ENCODE results near the gene MICALL1.

The MICALL1 gene

DNA sequence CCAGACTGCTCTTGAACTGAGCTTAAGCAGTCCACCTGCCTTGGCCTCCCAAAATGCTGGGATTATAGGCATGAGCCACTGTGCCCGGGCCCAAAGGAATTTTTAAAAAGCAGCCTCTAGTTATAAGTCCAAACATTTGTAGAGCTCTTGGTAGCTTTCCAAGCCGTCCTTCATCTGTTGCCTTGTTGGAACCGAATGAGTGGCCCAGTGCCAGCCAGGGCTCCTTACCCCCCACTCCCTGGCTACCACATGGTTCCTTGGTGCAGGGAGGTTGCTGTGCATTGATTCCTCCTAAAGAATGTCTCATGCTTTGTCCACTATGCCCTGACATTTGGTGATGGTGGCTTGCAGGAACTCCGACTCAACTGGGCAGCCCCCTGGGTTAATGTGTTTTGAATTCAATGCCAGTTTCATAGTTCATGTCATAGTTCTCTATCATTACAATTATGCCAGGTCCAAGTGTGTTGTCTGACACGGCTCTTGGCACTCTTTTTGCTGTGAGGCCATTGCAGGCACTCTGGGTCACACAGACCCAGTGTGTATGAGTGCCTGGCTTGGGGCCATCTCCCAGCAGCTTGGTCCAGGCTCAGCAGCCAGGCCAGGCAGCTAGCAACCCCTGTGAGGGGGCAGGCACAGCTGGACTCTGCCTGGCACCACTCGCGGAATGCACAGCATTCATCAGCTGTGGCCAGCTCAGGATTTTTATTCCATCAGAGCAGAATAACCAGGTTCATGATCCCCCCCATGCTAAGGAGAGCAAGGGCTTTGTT lies 13.3 kb upstream of the MICALL1 start:
- H2AFZ ChIP-seq (ENCODE audit: low read depth, low read length) = no peak overlapping the region
- no peak overlapping the region for H3K9ac ChIP-seq (ENCODE audit: low read depth, low read length)
- H3K4me2 ChIP-seq (ENCODE audit: insufficient read depth, low read length) = no peak overlapping the region
- H3K27ac ChIP-seq (ENCODE audit: low read length) = no peak overlapping the region
- DNase-seq = no peak
- TF ChIP-seq, protein P1, sequence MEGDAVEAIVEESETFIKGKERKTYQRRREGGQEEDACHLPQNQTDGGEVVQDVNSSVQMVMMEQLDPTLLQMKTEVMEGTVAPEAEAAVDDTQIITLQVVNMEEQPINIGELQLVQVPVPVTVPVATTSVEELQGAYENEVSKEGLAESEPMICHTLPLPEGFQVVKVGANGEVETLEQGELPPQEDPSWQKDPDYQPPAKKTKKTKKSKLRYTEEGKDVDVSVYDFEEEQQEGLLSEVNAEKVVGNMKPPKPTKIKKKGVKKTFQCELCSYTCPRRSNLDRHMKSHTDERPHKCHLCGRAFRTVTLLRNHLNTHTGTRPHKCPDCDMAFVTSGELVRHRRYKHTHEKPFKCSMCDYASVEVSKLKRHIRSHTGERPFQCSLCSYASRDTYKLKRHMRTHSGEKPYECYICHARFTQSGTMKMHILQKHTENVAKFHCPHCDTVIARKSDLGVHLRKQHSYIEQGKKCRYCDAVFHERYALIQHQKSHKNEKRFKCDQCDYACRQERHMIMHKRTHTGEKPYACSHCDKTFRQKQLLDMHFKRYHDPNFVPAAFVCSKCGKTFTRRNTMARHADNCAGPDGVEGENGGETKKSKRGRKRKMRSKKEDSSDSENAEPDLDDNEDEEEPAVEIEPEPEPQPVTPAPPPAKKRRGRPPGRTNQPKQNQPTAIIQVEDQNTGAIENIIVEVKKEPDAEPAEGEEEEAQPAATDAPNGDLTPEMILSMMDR (IDR thresholded peaks at IDR 0.05; ENCODE audit: borderline replicate concordance, extremely low read depth, low read length, poor library complexity, severe bottlenecking) = no peak
- TF ChIP-seq EZH2 (IDR thresholded peaks at IDR 0.05; ENCODE audit: borderline replicate concordance, low read depth, low read length, severe bottlenecking) = no peak
- peaks cover 46% of the 10 kb centered on the region for H3K36me3 ChIP-seq (ENCODE audit: insufficient read depth, low read length)
- no peak for ATAC-seq (ENCODE audit: insufficient read depth, low read depth)
- no peaks in the 10 kb centered on the region for H3K9me3 ChIP-seq (ENCODE audit: insufficient read depth, low read length, severe bottlenecking)
- H3K4me1 ChIP-seq (ENCODE audit: insufficient read depth, low read length) = peaks cover 7% of the 10 kb centered on the region
- peaks cover 7% of the 10 kb centered on the region for H4K20me1 ChIP-seq (ENCODE audit: insufficient read depth, low read length)
- H3K27me3 ChIP-seq (ENCODE audit: insufficient read depth, low read length, poor library complexity) = no peaks in the 10 kb centered on the region
- no peaks in the 10 kb centered on the region for H3K79me2 ChIP-seq (ENCODE audit: insufficient read depth, low read length)
- H3K4me3 ChIP-seq (ENCODE audit: low read depth in 1 of 2, low read length in 2 of 2) = no peak overlapping the region

DNA sequence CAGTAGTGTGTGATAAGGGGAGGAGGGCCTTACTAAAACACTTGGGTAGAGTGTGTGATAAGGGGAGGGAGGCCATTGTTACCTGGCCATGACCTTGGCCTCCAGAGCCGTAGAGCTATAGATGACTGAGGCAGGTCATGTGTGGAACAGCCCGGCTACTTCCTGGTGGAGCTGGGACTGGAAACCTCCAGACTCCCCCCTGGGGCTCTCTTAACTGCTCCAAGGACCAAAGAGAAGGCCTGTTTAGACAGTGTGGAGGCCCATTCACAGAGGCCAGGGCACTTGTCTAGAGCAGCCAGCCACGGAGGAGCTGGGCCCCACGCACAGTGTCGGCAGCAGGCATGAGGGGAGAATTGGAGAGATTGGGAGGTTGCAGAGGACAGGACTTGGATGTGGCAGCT lies 12.5 kb upstream of the MICALL1 start:
- Histone ChIP-seq H3K27me3 (ENCODE audit: insufficient read depth, low read length, poor library complexity) (no peaks in the 10 kb centered on the region), H4K20me1 (ENCODE audit: insufficient read depth, low read length) (peaks cover 3% of the 10 kb centered on the region; the same call in 1 of the 2 replicates), H3K9ac (ENCODE audit: low read depth, low read length) (no peak overlapping the region), H3K27ac (ENCODE audit: low read length) (no peak overlapping the region), H3K4me2 (ENCODE audit: insufficient read depth, low read length) (no peak overlapping the region), H3K9me3 (ENCODE audit: insufficient read depth, low read length, severe bottlenecking) (no peaks in the 10 kb centered on the region), H3K79me2 (ENCODE audit: insufficient read depth, low read length) (no peaks in the 10 kb centered on the region), H3K36me3 (ENCODE audit: insufficient read depth, low read length) (peaks cover 38% of the 10 kb centered on the region), H2AFZ (ENCODE audit: low read depth, low read length) (no peak overlapping the region), H3K4me1 (ENCODE audit: insufficient read depth, low read length) (peaks cover 7% of the 10 kb centered on the region), H3K4me3 (ENCODE audit: low read depth in 1 of 2, low read length in 2 of 2) (no peak overlapping the region)
- TF ChIP-seq EZH2 (IDR thresholded peaks at IDR 0.05; ENCODE audit: borderline replicate concordance, low read depth, low read length, severe bottlenecking) = no peak
- TF ChIP-seq, protein P1 (IDR thresholded peaks at IDR 0.05; ENCODE audit: borderline replicate concordance, extremely low read depth, low read length, poor library complexity, severe bottlenecking) = no peak
- no peak for DNase-seq
- ATAC-seq (ENCODE audit: insufficient read depth, low read depth) = 0 out of 3 replicates have a peak, but pooled peaks have one; percentile 22

DNA sequence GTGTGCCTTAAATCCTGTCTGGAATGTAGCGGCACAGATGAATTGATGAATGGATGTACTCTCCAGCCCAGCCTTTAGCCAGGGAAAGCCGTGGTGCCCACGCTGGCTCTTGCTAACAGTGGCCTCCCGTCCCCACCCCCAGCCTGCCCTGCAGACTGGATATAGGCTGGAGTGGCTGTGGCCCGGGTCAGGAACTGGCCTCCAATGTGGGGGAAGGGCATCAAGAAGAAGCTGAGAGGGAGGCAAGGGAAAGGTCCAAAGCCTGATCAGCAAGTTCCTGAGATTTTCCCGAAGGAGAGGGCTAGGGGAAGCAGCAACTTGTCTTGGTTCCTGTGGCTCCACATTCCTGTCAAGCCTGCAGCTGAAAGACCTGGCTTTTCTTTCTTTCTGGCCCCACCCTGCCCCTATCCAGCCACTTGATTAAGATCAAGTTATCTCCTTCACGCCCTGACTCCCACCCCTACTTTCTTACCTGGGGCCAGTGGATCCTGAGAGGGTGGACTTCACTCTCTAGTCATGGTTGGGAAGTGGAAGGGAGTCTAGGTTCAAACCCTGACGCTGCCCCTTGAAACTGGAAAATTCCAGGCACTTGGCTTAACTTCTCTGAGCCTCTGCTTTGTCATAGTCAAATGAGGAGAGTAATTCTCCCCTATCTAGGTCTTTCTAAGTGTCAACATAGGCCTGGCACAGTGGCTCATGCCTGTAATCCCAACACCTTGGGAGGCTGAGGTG lies 11.0 kb upstream of the MICALL1 start:
- H3K4me1 ChIP-seq (ENCODE audit: insufficient read depth, low read length) = peaks cover 7% of the 10 kb centered on the region
- H3K9ac ChIP-seq (ENCODE audit: low read depth, low read length) = no peak overlapping the region
- H2AFZ ChIP-seq (ENCODE audit: low read depth, low read length) = no peak overlapping the region
- H3K79me2 ChIP-seq (ENCODE audit: insufficient read depth, low read length) = no peaks in the 10 kb centered on the region
- H4K20me1 ChIP-seq (ENCODE audit: insufficient read depth, low read length) = peaks cover 3% of the 10 kb centered on the region; the same call in 1 of the 2 replicates
- peaks cover 25% of the 10 kb centered on the region for H3K36me3 ChIP-seq (ENCODE audit: insufficient read depth, low read length)
- H3K4me3 ChIP-seq (ENCODE audit: low read depth in 1 of 2, low read length in 2 of 2) = no peak overlapping the region
- no peaks in the 10 kb centered on the region for H3K27me3 ChIP-seq (ENCODE audit: insufficient read depth, low read length, poor library complexity)
- H3K9me3 ChIP-seq (ENCODE audit: insufficient read depth, low read length, severe bottlenecking) = no peaks in the 10 kb centered on the region
- DNase-seq (no peak), ATAC-seq (ENCODE audit: insufficient read depth, low read depth) (no peak)
- TF ChIP-seq EZH2 (IDR thresholded peaks at IDR 0.05; ENCODE audit: borderline replicate concordance, low read depth, low read length, severe bottlenecking) = no peak
- TF ChIP-seq, protein P1 (IDR thresholded peaks at IDR 0.05; ENCODE audit: borderline replicate concordance, extremely low read depth, low read length, poor library complexity, severe bottlenecking) = no peak
- no peak overlapping the region for H3K27ac ChIP-seq (ENCODE audit: low read length)
- H3K4me2 ChIP-seq (ENCODE audit: insufficient read depth, low read length) = no peak overlapping the region
